PC-3 (cell line): ENCODE measurements around the gene RAG2. TPM values are rescaled to one million over a fixed set of nuclear protein-coding genes. Genes with fewer than 3 reads are reported as not detected.

Experiments
- ATAC-seq: fragments of 200-7000 bp; cut with Tn5 transposase; 2 replicates; pipeline ENCODE4 v1.9.1; 2020; ENCODE audit warnings: mild to moderate bottlenecking, moderate library complexity
- BruUV-seq: library from RNA; stranded (reverse); fragments of 400-500 nt; replicated peaks from 2 replicates; lab custom pipeline; 2021; lab: Mats Ljungman, UMichigan
- CTCF ChIA-PET: fragments of 300-600 bp; sonication (Branson Sonifier 250); formaldehyde crosslinking; loops from one replicate; lab custom pipeline; 2022; ENCODE audit warnings: antibody characterized with exemption; lab: Charles Lee
- POLR2A ChIA-PET: fragments of 300-600 bp; sonication (Branson Sonifier 250); formaldehyde crosslinking; loops from one replicate; lab custom pipeline; 2022; ENCODE audit warnings: antibody characterized with exemption; ENCODE audit not compliant: unreplicated experiment; lab: Charles Lee
- DNase-seq: peaks from one replicate; pipeline ENCODE4 v3.0.0-alpha.2; 2015
- H2AFZ ChIP-seq: fragments of 300-600 bp; sonication (generic); 2 replicates; pipeline ENCODE4 v1.6.0; 2016; ENCODE audit warnings: antibody characterized with exemption, low read length
- H3F3A ChIP-seq: fragments of 300-600 bp; sonication (generic); one replicate; pipeline ENCODE4 v1.6.0; 2017; ENCODE audit warnings: antibody characterized with exemption, low read length, control low read depth, mild to moderate bottlenecking; ENCODE audit not compliant: unreplicated experiment
- H3K27ac ChIP-seq: fragments of 300-600 bp; sonication (generic); 2 replicates; pipeline ENCODE4 v1.5.1; 2016; ENCODE audit warnings: mild to moderate bottlenecking, low read length
- H3K27me3 ChIP-seq: fragments of 300-600 bp; sonication (generic); 2 replicates; pipeline ENCODE4 v1.6.1; 2016; ENCODE audit warnings: low read length, mixed read lengths
- H3K36me3 ChIP-seq: fragments of 300-600 bp; sonication (generic); 2 replicates; pipeline ENCODE4 v1.6.1; 2016; ENCODE audit warnings: low read depth, mixed run types, low read length, mixed read lengths
- H3K4me1 ChIP-seq: fragments of 300-600 bp; sonication (generic); 2 replicates; pipeline ENCODE4 v1.5.1; 2016; ENCODE audit warnings: low read length; ENCODE audit not compliant: insufficient read depth
- H3K4me2 ChIP-seq: fragments of 300-600 bp; sonication (generic); 2 replicates; pipeline ENCODE4 v1.6.0; 2016; ENCODE audit warnings: low read length
- H3K4me3 ChIP-seq: fragments of 300-600 bp; sonication (generic); 2 replicates; pipeline ENCODE4 v1.5.1; 2016; ENCODE audit warnings: mild to moderate bottlenecking, low read length, mixed read lengths
- H3K79me2 ChIP-seq: fragments of 300-600 bp; sonication (generic); 2 replicates; pipeline ENCODE4 v1.6.1; 2017; ENCODE audit warnings: low read length, mixed read lengths
- H3K9ac ChIP-seq: fragments of 300-600 bp; sonication (generic); 2 replicates; pipeline ENCODE4 v1.6.0; 2016; ENCODE audit warnings: mild to moderate bottlenecking, low read length
- H3K9me2 ChIP-seq: fragments of 300-600 bp; sonication (generic); replicated peaks from 2 replicates; pipeline ENCODE4 v1.6.1; 2016; ENCODE audit warnings: mixed run types, low read length, mixed read lengths
- H3K9me3 ChIP-seq: fragments of 300-600 bp; sonication (generic); 2 replicates; pipeline ENCODE4 v1.6.1; 2016; ENCODE audit warnings: low read length, mixed read lengths
- H4K20me1 ChIP-seq: fragments of 300-600 bp; sonication (generic); 2 replicates; pipeline ENCODE4 v1.6.1; 2016; ENCODE audit warnings: low read length, mixed read lengths
- EZH2 ChIP-seq: fragments of 300-600 bp; sonication (generic); IDR thresholded peaks from one replicate; pipeline ENCODE4 v1.6.1; 2017; ENCODE audit warnings: antibody characterized with exemption, mild to moderate bottlenecking, low read length; ENCODE audit not compliant: unreplicated experiment
- EZH2phosphoT487 ChIP-seq: fragments of 300-600 bp; sonication (generic); IDR thresholded peaks from 2 replicates; pipeline ENCODE4 v1.6.1; 2018; ENCODE audit warnings: mild to moderate bottlenecking, antibody characterized with exemption, low read length, borderline replicate concordance
- intact Hi-C: fragments of 100-400 bp; cut with micrococcal nuclease; formaldehyde crosslinking; loops from 2 replicates; pipeline ENCODE4 v1.9.0; 2023
- total RNA-seq: library from RNA; depleted of rRNA; stranded (reverse); fragments of >200 nt; gene quantifications from 2 replicates; pipeline ENCODE4 v1.2.3, GENCODE V29; 2014
- TF ChIP-seq, protein P1 (sequence below): fragments of 300-600 bp; sonication (generic); conservative IDR thresholded peaks from 2 replicates; pipeline ENCODE4 v1.5.1; 2017; ENCODE audit warnings: antibody characterized with exemption, low read depth, mild to moderate bottlenecking, low read length

Gene RAG2
- total RNA-seq, 1 experiment from 2014 or later, result not detected

DNA sequence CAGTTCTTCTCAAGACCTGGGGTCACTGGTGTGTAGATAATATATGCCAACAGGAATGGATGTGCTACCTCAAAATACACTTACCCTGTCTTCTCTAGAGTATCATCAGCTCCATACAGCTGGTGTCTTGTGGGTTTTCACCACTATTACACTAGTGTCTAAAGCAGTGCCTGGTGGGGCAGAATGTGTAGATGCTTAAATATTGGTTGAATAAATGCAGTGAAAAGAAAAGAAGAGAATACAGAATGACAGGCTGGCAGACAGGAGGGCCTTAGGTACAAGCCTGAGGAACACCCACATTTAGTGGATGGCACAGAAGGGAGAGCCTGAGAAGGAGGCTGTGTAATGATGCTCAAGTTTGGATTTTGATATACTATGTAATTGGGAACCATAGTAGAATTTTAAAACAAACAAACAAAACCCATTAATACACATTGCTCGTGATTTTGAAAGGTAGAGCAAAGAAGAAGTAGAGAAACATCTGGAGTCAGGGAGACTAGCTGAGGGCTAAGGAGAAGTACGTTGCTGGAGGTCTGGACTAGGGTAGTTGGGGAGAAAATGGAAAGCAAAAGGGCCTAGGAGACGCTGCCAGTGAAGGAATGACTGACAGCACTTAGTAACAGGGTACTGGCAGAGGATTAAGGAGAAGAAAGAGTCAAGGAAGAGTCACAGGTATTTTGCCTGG lies 20.5 kb upstream of the RAG2 start:
- H3K27ac ChIP-seq, result no peak overlapping the region
- H3K9ac ChIP-seq, result no peak overlapping the region
- H3K4me1 ChIP-seq, result no peaks in the 10 kb centered on the region
- H3K9me3 ChIP-seq, result no peaks in the 10 kb centered on the region
- no peaks in the 10 kb centered on the region for H3K27me3 ChIP-seq
- intact Hi-C loops, result no loop called here
- H3K4me2 ChIP-seq, result no peak overlapping the region
- CTCF ChIA-PET, result no interaction called here
- H2AFZ ChIP-seq, result no peak overlapping the region
- H3F3A ChIP-seq, result no peaks in the 10 kb centered on the region
- no peak overlapping the region for H3K4me3 ChIP-seq
- DNase-seq (no peak), ATAC-seq (no peak)
- no TSS peak for BruUV-seq
- no peaks in the 10 kb centered on the region for H3K79me2 ChIP-seq
- TF ChIP-seq EZH2phosphoT487 (no peak), EZH2 (no peak)
- TF ChIP-seq, protein P1, sequence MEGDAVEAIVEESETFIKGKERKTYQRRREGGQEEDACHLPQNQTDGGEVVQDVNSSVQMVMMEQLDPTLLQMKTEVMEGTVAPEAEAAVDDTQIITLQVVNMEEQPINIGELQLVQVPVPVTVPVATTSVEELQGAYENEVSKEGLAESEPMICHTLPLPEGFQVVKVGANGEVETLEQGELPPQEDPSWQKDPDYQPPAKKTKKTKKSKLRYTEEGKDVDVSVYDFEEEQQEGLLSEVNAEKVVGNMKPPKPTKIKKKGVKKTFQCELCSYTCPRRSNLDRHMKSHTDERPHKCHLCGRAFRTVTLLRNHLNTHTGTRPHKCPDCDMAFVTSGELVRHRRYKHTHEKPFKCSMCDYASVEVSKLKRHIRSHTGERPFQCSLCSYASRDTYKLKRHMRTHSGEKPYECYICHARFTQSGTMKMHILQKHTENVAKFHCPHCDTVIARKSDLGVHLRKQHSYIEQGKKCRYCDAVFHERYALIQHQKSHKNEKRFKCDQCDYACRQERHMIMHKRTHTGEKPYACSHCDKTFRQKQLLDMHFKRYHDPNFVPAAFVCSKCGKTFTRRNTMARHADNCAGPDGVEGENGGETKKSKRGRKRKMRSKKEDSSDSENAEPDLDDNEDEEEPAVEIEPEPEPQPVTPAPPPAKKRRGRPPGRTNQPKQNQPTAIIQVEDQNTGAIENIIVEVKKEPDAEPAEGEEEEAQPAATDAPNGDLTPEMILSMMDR, result no peak
- H3K36me3 ChIP-seq, result no peaks in the 10 kb centered on the region
- POLR2A ChIA-PET, result no interaction called here
- no peaks in the 10 kb centered on the region for H3K9me2 ChIP-seq
- no peaks in the 10 kb centered on the region for H4K20me1 ChIP-seq

DNA sequence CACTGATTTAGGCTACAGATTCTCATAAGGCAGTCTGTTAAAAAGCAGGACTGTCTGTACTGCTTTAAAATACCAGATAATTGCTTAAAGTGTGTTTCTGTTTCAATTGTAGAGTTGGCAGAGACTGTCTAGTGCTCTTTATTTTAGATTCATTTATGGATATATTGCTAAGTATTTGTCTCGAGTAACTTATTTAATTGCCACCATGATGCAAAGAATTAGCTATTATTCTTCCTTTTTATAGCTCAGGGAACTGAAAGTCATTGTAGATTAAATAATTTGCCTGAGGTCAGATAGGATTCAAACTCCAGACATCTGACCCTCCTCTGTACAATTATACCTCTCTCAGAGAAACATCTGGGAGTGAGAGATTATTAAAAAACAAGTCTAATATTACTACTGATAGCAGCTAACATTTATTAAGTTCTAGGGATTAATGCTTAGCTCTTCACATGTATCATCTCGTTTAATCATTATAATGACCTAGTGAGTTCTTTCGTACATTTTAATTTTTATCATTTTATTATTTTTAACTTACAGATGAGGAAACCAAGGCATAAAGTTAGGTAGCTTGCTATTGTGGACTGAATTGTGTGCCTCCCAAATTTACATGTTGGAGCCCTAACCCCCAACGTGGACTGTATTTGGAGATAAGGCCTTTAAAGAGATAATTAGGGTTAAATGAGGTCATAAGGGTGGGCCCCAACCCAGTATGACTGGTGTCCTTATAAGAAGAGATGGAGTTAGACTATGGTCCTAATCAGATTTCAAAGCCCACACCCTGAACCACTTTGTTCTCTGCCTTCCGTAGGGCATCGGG lies 19.7 kb upstream of the RAG2 start:
- no peaks in the 10 kb centered on the region for H3K4me1 ChIP-seq
- TF ChIP-seq EZH2 (no peak), EZH2phosphoT487 (no peak)
- TF ChIP-seq, protein P1, result no peak
- H3K27ac ChIP-seq, result no peak overlapping the region
- no peaks in the 10 kb centered on the region for H3K27me3 ChIP-seq
- ATAC-seq (no peak), DNase-seq (no peak)
- no peaks in the 10 kb centered on the region for H3K79me2 ChIP-seq
- H3K9me2 ChIP-seq, result no peaks in the 10 kb centered on the region
- H3F3A ChIP-seq, result no peaks in the 10 kb centered on the region
- BruUV-seq, result no TSS peak
- no peaks in the 10 kb centered on the region for H3K36me3 ChIP-seq
- H3K4me3 ChIP-seq, result no peak overlapping the region
- no peaks in the 10 kb centered on the region for H3K9me3 ChIP-seq
- H2AFZ ChIP-seq, result no peak overlapping the region
- no peaks in the 10 kb centered on the region for H4K20me1 ChIP-seq
- no peak overlapping the region for H3K4me2 ChIP-seq
- no peak overlapping the region for H3K9ac ChIP-seq
- POLR2A ChIA-PET, result no interaction called here
- intact Hi-C loops, result no loop called here
- CTCF ChIA-PET, result no interaction called here

DNA sequence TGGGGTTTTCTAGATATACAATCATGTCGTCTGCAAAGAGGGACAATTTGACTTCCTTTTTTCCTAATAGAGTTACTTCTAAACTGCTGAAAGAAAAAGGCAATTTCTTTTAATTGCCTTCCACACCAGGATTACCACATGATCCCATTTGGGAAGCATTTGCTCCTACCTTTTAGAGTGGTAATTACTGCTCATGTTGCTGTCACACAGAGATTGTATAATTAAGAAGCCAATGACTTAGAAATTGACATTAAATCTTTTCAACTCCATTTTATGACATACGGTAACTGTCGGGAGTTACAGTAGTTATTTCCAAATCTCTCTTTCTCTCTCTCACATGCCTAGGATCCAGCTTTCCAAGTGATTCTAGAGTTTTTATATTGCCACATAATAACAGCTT lies 17.8 kb upstream of the RAG2 start:
- H3K79me2 ChIP-seq, result no peaks in the 10 kb centered on the region
- no peak overlapping the region for H3K4me2 ChIP-seq
- DNase-seq, result no peak
- no peaks in the 10 kb centered on the region for H3K9me3 ChIP-seq
- ChIA-PET CTCF (no interaction called here), POLR2A (no interaction called here)
- H2AFZ ChIP-seq, result no peak overlapping the region
- H3K4me3 ChIP-seq, result no peak overlapping the region
- H3K9me2 ChIP-seq, result no peaks in the 10 kb centered on the region
- H4K20me1 ChIP-seq, result no peaks in the 10 kb centered on the region
- H3K27ac ChIP-seq, result no peak overlapping the region
- no peaks in the 10 kb centered on the region for H3K36me3 ChIP-seq
- TF ChIP-seq, protein P1, result no peak
- TF ChIP-seq EZH2phosphoT487 (no peak), EZH2 (no peak)
- no TSS peak for BruUV-seq
- H3K9ac ChIP-seq, result no peak overlapping the region
- ATAC-seq, result no peak
- H3K27me3 ChIP-seq, result no peaks in the 10 kb centered on the region
- no peaks in the 10 kb centered on the region for H3K4me1 ChIP-seq
- no peaks in the 10 kb centered on the region for H3F3A ChIP-seq
- intact Hi-C loops, result no loop called here
